ENCODE data around the gene EFNA1. TPM values are rescaled to one million over a fixed set of nuclear protein-coding genes. Genes with fewer than 3 reads are reported as not detected.

The EFNA1 gene
- total and polyA plus RNA-seq, 11 donors: 22.8 to 103 (median 37.2) TPM

DNA sequence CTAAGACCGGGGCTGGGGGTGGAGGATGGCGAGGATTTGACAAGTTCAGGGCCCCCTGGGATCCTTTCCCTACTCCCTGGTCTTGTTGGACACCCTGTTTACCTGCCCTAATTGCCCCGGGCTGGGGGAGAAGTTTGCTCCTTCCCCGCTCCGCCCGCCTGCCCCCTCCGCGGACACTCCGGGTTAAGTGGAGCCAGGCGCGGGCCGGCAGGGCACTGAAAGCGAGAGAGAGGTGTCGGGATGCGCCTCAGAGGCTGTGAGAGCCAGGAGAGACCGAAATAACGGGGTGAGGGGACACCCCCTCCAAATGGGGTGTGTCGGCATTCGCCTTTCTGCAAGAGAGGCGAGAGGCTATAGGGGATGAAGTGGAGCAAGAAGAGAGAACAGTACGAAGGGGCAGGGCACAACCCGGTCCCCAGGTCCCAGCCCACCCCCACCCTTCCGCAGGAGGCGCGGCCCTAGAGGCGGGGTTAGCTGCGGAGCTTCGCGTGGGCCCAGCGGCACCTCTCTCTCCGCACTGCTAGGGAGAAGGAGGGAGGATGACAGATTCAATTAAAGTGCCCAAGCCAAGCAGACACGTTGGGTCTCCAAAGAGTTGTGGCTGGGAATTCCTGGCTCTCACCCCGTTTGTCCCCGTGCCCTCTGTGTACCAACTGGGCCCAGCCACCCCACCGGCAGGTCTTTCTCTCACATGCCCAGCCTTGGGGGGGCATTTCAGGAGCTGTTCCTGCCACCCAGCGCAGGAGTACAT is 45.2 kb upstream of the EFNA1 start:
- Histone ChIP-seq H3K27me3 (peaks cover 38 to 59% (median 49%) of the 10 kb centered on the region in 9 donors), H3K36me3 (no peaks in the 10 kb centered on the region), H3K4me3 (peak overlapping the region in 7 of 12 donors; percentile 9 to 44 (median 21)), H3K4me1 (peaks cover 13 to 80% (median 58%) of the 10 kb centered on the region in 12 donors), H3K27ac (no peak overlapping the region), H3K9me3 (no peaks in the 10 kb centered on the region)
- no peak for ATAC-seq
- WGBS, 4 donors: 5 to 13% (median 6%) methylated on average over 33 to 36 of the region's 36 CpGs
- DNase-seq: peak in 1 of 5 donors; percentile 51
- TF ChIP-seq POLR2A (IDR thresholded peaks at IDR 0.05): no peak
- TF ChIP-seq, protein P1, sequence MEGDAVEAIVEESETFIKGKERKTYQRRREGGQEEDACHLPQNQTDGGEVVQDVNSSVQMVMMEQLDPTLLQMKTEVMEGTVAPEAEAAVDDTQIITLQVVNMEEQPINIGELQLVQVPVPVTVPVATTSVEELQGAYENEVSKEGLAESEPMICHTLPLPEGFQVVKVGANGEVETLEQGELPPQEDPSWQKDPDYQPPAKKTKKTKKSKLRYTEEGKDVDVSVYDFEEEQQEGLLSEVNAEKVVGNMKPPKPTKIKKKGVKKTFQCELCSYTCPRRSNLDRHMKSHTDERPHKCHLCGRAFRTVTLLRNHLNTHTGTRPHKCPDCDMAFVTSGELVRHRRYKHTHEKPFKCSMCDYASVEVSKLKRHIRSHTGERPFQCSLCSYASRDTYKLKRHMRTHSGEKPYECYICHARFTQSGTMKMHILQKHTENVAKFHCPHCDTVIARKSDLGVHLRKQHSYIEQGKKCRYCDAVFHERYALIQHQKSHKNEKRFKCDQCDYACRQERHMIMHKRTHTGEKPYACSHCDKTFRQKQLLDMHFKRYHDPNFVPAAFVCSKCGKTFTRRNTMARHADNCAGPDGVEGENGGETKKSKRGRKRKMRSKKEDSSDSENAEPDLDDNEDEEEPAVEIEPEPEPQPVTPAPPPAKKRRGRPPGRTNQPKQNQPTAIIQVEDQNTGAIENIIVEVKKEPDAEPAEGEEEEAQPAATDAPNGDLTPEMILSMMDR (IDR thresholded peaks at IDR 0.05): no peak
- intact Hi-C loops (cut with DNase I): loop anchor here in 5 of 10 donors (5.0 to 10.0 kb wide), 7 partner anchors 35 to 528 kb away; partner anchors contain the start of genes PYGO2 (in 2 of the 5), PBXIP1 (in 1 of the 5) and UBE2Q1 (in 1 of the 5)

DNA sequence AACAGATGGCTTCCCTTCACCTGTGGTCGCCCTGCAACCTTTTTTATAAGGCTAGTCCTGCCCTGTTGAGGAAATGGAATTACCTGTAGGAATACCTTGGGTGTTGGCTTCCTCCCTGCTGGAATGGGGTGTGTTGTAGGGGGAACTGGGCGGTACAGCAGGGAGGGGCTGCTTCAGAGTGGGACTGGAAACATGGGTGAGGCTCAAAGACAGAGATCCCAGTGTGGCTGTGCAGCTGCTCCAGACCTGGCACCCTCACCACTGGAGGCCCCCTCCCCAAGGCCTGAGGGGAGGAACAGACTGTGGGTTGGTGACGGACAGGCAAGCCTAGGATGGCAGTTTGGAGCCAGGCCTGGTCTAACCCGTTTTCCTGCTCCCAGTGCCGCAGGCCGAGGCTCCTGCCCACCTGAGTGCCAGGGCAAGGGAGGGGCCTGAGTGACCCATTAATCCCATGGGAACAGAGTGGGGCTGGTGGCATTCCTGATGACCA is 44.6 kb upstream of the EFNA1 start:
- WGBS, 4 donors: 52 to 72% (median 70%) methylated on average over 5 to 6 of the region's 6 CpGs

DNA sequence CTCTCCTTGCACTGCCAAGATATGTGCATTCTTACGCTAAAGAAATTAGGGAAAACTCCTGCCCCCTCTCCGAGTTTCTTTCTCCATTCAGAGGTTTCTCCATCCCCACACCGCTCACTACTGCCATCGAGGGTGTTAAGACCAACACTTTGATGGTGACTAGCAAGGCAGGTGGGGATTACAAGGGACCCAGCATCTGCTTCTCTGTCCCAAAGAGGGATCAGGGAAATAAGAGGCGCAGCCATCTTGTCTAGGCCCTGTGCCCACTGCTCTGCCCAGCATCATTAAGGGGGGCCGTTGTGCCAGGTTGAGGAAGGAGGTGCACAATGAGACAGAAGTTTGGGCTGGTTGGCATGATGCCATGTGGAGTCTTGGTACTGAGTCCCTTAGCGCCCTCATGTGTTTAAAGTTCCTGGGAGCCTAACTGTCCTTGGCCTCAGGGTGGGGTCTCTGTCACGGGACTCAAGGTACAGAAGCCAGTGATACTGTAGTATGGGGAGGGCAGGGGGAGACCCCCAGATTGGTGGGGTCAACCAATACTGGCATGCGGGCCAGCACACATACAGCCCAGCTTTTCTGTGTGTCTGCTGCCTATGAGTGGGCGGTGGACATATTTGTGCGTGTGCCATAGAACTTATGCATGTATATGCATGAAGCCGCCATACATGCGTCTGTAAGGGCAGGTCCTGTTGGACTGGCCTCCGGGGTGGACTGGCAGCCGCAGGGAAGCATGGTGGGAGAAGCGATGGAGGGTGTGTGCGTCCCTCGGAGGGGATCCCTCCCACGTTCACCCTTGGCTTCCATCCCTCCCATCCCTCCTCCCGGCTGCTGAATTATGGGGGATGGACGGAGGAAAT is 43.6 kb upstream of the EFNA1 start:
- Histone ChIP-seq H3K4me3 (peak overlapping the region in 11 of 12 donors; percentile 52 to 87 (median 75)), H3K27me3 (peaks cover 38 to 55% (median 49%) of the 10 kb centered on the region in 9 donors), H3K36me3 (no peaks in the 10 kb centered on the region), H3K4me1 (peaks cover 11 to 71% (median 52%) of the 10 kb centered on the region in 12 donors), H3K9me3 (no peaks in the 10 kb centered on the region), H3K27ac (peak overlapping the region in 3 of 12 donors; percentile 92 to 97 (median 95))
- TF ChIP-seq, protein P1 (IDR thresholded peaks at IDR 0.05): no peak
- intact Hi-C loops (cut with DNase I): loop anchor here in 9 of 10 donors (1.0 to 10.0 kb wide), 11 partner anchors 21 to 529 kb away; partner anchors contain the start of genes EFNA4 (in 2 of the 9), PYGO2 (in 2 of the 9), PBXIP1 (in 1 of the 9) and UBE2Q1 (in 1 of the 9)
- no peak for DNase-seq
- 27 to 46% (median 29%) methylated on average over 15 to 21 of the region's 21 CpGs for WGBS, 4 donors
- ATAC-seq: peak in 3 of 4 donors; percentile 0 to 2 (median 1)

More for the DNA sequence above, 44.6 kb upstream of the EFNA1 start:
- no peak for ATAC-seq
- Histone ChIP-seq H3K27me3 (peaks cover 38 to 59% (median 49%) of the 10 kb centered on the region in 9 donors), H3K27ac (no peak overlapping the region), H3K9me3 (no peaks in the 10 kb centered on the region), H3K4me1 (peaks cover 13 to 80% (median 57%) of the 10 kb centered on the region in 12 donors), H3K36me3 (no peaks in the 10 kb centered on the region), H3K4me3 (no peak overlapping the region)
- intact Hi-C loops (cut with DNase I): loop anchor here in 5 of 10 donors (5.0 to 10.0 kb wide), 7 partner anchors 36 to 528 kb away; partner anchors contain the start of genes PYGO2 (in 2 of the 5), PBXIP1 (in 1 of the 5) and UBE2Q1 (in 1 of the 5)
- no peak for TF ChIP-seq POLR2A (IDR thresholded peaks at IDR 0.05)
- TF ChIP-seq, protein P1 (IDR thresholded peaks at IDR 0.05): no peak
- DNase-seq: no peak

Measured in heart left ventricle (tissue), 16 donors.